OCI-LY7 (cell line): ENCODE measurements around the gene AIRE.

Source experiments
- CTCF ChIP-seq: fragments of 200-600 bp; sonication (generic); conservative IDR thresholded peaks from 2 replicates; pipeline ENCODE4 v1.5.1; 2014; ENCODE audit warnings: mild to moderate bottlenecking, antibody characterized with exemption, low read length, moderate library complexity, mixed read lengths
- EZH2phosphoT487 ChIP-seq: fragments of 200-600 bp; sonication (generic); IDR thresholded peaks from 2 replicates; pipeline ENCODE4 v1.6.1; 2018; ENCODE audit warnings: low read depth, borderline replicate concordance, mild to moderate bottlenecking, mixed run types, antibody characterized with exemption, low read length, moderate library complexity, mixed read lengths

GRCh38 chr21:44297525-44298290 lies 12.0 kb downstream of the AIRE start:
- TF ChIP-seq CTCF (peak; percentile 87), EZH2phosphoT487 (no peak)
